Fibroblast of peridontal ligament (primary cell): ENCODE data around the gene RGR.

Experiments used
- DNase-seq: peaks from one replicate; pipeline ENCODE4 v3.0.0-alpha.2; 2010; ENCODE audit errors: extremely low read depth

The RGR gene

DNA sequence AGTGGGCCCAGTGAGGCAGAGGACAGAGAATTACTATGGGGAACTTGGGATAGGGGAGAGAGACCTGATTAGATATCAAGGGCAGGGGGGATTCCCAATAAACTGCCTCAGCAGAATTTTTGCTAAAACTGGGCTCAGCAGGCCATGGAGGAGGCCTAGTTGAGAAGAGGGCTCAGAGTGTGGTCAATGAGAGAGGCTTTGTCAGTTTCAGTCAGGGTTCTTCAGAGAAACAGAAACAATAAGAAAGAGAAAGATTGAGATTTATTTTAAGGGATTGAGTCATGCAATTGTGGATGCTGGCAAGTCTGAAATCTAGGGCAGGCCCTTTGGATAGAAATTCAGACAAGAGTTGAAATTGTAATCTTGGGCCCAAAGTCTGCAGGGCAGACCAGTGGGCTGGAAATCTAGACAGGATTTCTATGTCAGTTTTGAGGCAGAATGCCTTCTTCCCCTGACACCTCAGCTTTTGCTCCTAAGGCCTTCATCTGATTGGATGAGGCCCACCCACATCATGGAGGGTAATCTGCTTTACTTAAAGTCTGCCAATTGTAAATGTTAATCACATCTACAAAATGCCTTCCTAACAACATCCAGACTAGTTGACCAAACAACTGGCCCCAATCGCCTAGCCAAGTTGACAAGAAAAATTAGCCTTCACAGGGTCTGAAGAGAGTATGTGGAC, 50.1 kb downstream of the RGR start:
- DNase-seq: peak; percentile 58

DNA sequence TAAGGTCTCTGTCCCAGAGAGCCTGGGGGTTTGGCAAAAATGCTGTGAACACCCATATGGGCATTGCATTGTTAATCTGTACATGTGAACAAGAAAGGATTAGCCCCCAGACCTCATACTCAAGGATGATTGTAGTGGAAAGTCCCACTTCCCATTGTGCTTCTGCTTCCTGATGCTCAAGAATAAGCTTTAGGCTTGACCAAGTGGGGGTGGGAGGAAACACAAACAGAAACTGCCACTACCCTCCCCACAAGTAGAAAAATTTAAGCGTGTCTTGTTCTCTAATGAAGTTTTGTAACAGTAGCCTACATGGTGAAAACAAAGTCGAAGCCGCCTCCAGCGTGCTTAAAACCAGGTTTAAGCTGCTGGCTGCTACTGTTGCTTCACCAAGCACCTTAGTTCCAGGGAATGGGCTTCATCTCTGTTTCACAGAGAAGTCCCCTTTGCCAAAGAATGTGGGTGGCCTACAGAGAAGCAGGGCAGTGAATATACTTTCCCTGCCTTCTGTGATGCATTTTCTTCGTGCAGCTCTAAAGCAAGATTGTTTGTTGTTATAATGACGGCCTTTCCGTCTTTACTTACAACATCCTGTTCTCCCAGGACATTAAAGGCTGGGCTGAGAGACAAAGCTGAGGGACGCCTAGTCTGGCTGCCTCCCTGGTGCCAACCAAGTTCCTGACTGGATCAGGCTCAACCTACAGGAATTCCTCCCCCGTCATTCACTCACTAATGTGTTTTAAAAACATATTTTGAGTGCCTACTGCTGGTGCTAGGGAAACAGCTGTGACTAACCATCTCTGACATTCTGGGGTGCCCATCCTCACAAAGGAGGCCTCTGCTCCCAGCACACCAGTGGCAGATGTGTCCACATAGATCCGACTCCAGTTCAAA, 51.5 kb downstream of the RGR start:
- peak; percentile 88 for DNase-seq

DNA sequence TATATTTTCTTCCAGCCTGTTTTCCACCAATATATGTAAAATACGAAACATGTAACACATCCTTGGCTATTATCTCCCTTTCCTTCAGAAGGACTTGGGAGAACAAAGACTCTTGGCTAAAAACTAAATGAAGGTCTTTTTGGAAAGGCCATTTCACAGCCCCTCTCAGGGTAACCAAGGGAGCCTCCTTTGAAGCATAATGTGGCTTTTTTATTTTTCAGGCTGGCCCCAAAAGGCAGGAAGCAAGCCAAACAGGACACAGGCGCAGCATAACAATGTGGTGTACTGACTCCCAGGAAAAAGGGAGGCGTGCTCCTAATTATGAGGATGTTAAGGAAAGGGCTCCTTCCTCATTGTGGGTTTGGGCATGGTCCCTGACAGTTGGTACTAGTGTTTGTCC, 53.2 kb downstream of the RGR start:
- no peak for DNase-seq

DNA sequence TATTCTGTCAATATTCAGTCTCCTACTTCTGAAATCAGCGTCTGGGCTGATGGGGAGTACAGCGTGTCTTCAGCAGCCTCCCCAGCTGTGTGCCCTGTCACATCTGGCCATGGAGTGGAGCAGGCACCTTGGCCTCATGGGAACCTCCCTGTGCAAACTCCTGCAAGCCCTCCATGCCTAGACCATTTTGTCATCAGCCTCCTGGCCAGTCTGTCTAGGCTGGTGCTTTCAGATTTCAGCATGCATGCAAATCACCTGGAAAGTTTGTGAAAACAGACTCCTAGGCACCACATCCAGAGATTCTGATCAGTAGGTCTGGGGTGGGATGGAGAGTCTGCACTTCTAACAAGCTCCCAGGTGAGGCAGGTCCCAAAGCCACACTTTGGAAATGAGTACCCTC, 57.4 kb downstream of the RGR start:
- DNase-seq: no peak

DNA sequence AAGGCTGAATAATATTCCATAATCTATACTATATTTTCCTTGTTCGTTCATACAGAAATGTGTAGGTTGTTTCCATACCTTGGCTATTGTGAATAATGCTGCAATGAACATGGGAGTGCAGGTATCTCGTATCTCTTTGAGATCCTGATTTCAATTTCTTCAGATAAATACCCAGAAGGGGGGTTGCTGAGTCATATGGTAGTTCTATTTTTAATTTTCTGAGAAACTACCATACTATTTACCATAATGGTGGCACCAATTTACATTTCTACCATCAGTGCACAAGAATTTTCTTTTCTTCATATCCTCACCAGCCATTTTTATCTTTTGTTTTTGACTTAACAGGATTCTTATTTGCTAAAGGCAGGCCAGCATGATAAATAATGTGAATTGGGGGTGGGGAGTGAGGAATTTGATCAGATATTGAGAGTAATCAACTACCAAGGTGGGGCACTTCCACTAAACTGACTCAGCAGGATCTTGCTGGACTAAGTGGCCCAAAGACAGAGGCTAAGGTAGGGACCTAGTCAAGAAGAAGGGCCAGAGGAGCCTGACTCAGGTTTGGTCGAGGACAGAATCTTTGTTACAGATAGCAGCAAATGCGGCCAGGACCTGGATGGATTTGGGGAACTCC, 62.0 kb downstream of the RGR start:
- DNase-seq: no peak

DNA sequence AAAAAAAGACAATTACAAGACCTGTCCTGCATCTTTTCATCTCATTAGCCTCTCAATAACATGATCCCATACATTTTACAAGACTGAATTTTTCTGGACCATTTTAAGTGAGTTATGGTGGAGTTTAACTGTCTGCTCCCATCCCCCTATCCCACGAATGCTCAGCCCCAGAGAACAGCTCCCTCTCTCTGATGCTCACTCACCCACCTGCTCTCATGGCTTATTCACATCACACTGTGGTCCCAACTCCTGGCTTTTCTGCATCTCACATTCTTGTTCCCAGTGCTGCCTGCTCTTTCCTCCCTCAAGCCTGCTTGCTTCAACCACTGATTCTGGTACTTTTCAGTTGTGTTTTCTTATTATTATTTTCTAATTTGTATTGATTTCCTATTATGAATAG, 63.2 kb downstream of the RGR start:
- no peak for DNase-seq

DNA sequence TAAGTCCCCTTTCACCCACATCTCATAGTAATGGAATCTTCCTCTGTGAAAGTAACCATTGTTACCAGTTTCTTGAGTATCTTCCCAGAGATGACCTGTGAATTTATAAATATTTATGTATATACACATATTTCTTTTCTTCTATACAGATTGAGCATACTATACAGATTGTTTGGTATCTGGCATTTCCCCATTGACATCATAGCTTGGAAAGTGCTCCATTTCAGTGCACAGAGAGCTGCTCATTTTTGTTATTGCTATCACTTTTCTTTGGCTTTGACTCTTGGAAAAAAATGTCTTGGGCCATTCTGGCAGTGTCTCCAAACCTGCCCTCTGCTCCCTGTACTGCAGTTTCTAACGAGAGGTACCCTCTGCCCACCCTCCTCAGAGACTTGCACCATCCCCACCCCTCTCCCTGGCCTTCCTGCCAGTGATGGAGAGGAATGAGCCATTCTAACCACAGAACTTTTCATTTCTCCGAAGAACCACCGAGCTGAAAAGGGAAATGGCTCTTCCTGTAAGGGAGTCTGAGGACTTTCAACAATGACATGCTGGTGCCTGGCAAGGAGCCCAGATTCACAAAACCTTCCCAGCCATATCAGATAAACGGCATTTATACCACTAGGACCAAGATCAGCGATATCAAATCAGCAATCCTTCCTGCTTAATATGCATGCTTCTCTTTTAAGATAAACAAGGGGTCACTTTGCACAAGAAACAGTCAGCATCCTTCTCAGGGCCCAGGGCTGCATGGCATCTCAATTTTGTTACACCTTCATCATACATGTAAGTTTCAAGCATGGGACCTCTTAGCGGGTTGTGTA, 63.8 kb downstream of the RGR start:
- DNase-seq: peak; percentile 86
